SU-DHL-6 (cell line): Measurements from ENCODE around the gene ANKRD29.

ENCODE experiments used
- H2AFZ ChIP-seq: fragments of 200-600 bp; sonication (generic); 2 replicates; pipeline ENCODE4 v1.6.1; 2014; ENCODE audit warnings: low read depth, mild to moderate bottlenecking, moderate library complexity, mixed read lengths, antibody characterized with exemption, low read length; ENCODE audit not compliant: severe bottlenecking
- H3F3A ChIP-seq: fragments of 200-600 bp; shearing (Covaris generic); 2 replicates; pipeline ENCODE4 v1.6.0; 2016; ENCODE audit warnings: antibody characterized with exemption, mild to moderate bottlenecking; ENCODE audit not compliant: insufficient read depth
- H3K27ac ChIP-seq: fragments of 200-600 bp; sonication (generic); 2 replicates; pipeline ENCODE4 v1.5.1; 2016; ENCODE audit warnings: low read depth, mild to moderate bottlenecking, low read length, moderate library complexity, mixed read lengths
- H3K27me3 ChIP-seq: fragments of 200-600 bp; sonication (generic), shearing (Covaris generic); 2 replicates; pipeline ENCODE4 v1.6.0; 2014; ENCODE audit warnings: mild to moderate bottlenecking, low read length
- H3K36me3 ChIP-seq: fragments of 200-600 bp; sonication (generic); 2 replicates; pipeline ENCODE4 v1.6.1; 2014; ENCODE audit warnings: mild to moderate bottlenecking, low read length, mixed read lengths
- H3K4me2 ChIP-seq: fragments of 300-600, 200-600 bp; shearing (Covaris generic), sonication (generic); 2 replicates; pipeline ENCODE4 v1.6.0; 2014; ENCODE audit warnings: low read length, low read depth, mild to moderate bottlenecking; ENCODE audit not compliant: poor library complexity, severe bottlenecking
- H3K4me3 ChIP-seq: fragments of 200-600 bp; sonication (generic); 2 replicates; pipeline ENCODE4 v1.5.1; 2014; ENCODE audit warnings: antibody characterized with exemption, low read length, mild to moderate bottlenecking, mixed read lengths; ENCODE audit not compliant: insufficient read depth, poor library complexity, severe bottlenecking
- H3K79me2 ChIP-seq: fragments of 200-600 bp; sonication (generic); 2 replicates; pipeline ENCODE4 v1.6.1; 2014; ENCODE audit warnings: mild to moderate bottlenecking, low read length, moderate library complexity; ENCODE audit not compliant: insufficient read depth
- H3K9ac ChIP-seq: fragments of 200-600 bp; sonication (generic); 2 replicates; pipeline ENCODE4 v1.7.0; 2014; ENCODE audit warnings: mild to moderate bottlenecking, low read length
- H3K9me2 ChIP-seq: fragments of 200-600 bp; sonication (generic); replicated peaks from 2 replicates; pipeline ENCODE4 v1.6.1; 2014; ENCODE audit warnings: low read length; ENCODE audit not compliant: insufficient read depth
- H3K9me3 ChIP-seq: fragments of 200-600 bp; sonication (generic); 2 replicates; pipeline ENCODE4 v1.6.1; 2014; ENCODE audit warnings: low read length, mixed read lengths; ENCODE audit not compliant: insufficient read depth
- H4K20me1 ChIP-seq: fragments of 200-600 bp; sonication (generic); 2 replicates; pipeline ENCODE4 v1.6.1; 2014; ENCODE audit warnings: low read depth, mild to moderate bottlenecking, antibody characterized with exemption, low read length, moderate library complexity, mixed read lengths
- EZH2phosphoT487 ChIP-seq: fragments of 200-600 bp; sonication (generic), shearing (Covaris generic); conservative IDR thresholded peaks from 2 replicates; pipeline ENCODE4 v1.6.1; 2018; ENCODE audit warnings: mild to moderate bottlenecking, antibody characterized with exemption, low read length, moderate library complexity, mixed read lengths
- TF ChIP-seq, protein P1 (sequence below): fragments of 200-600 bp; sonication (generic); IDR thresholded peaks from one replicate; pipeline ENCODE4 v1.5.1; 2017; ENCODE audit warnings: antibody characterized with exemption, mild to moderate bottlenecking, low read length, moderate library complexity; ENCODE audit not compliant: insufficient read depth, poor library complexity, severe bottlenecking

ANKRD29 gene

DNA sequence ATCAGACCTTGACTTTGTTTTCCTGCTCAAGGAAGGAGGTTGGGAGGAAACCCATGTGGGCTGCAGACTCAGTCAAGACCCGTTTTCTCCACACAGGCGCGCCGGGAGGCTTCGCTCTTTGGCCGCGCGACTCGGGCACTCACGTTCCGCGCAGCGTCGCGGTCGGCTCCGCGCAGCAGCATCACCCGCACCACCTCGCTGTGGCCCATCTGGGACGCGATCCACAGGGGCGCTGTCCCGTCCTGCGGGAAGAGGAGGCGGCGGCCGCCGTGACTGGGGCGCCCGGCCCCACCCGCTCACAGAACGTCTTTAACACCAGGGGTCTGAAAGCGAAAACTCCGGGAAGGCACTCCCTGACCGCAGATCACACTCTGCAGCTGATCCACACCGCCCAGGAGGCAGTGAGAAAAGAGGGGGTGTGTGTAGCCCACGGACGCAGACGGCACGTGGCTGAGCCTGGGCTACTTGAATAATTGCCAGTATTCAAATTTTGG is 43.3 kb downstream of the ANKRD29 start:
- Histone ChIP-seq H4K20me1 (no peaks in the 10 kb centered on the region), H3K27me3 (no peaks in the 10 kb centered on the region), H3F3A (no peaks in the 10 kb centered on the region), H3K27ac (no peak overlapping the region), H3K9me3 (no peaks in the 10 kb centered on the region), H3K9ac (no peak overlapping the region), H3K4me3 (no peak overlapping the region), H3K79me2 (no peaks in the 10 kb centered on the region), H3K36me3 (no peaks in the 10 kb centered on the region), H2AFZ (no peak overlapping the region), H3K9me2 (no peaks in the 10 kb centered on the region), H3K4me2 (no peak overlapping the region)
- no peak for TF ChIP-seq EZH2phosphoT487
- TF ChIP-seq, protein P1, sequence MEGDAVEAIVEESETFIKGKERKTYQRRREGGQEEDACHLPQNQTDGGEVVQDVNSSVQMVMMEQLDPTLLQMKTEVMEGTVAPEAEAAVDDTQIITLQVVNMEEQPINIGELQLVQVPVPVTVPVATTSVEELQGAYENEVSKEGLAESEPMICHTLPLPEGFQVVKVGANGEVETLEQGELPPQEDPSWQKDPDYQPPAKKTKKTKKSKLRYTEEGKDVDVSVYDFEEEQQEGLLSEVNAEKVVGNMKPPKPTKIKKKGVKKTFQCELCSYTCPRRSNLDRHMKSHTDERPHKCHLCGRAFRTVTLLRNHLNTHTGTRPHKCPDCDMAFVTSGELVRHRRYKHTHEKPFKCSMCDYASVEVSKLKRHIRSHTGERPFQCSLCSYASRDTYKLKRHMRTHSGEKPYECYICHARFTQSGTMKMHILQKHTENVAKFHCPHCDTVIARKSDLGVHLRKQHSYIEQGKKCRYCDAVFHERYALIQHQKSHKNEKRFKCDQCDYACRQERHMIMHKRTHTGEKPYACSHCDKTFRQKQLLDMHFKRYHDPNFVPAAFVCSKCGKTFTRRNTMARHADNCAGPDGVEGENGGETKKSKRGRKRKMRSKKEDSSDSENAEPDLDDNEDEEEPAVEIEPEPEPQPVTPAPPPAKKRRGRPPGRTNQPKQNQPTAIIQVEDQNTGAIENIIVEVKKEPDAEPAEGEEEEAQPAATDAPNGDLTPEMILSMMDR, result no peak

DNA sequence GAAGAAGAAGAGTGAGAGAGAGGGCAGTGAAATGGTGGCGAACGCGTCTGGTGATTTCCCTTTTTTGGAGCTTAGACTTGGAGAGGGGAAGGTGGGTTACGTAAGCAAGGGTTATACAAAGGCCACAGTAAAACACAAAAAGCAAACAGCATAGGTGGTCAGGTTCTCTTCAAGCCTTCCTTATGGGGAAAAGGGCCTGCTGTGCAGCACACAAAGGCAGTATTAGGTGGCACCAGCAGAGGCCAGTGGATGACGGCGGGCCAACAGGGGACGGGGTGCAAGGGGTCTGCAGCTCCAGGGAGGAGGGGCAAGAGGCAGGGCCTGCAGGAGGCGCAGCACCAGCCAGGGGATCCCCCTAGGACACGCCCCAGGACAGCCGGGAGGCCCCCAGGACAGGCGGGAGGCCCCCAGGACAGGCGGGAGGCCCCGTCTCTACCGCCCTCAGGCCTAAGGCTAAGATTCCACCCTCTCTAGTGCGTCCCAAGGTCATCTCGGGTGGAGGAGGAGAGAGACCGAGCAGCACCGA is 43.8 kb downstream of the ANKRD29 start:
- Histone ChIP-seq H3K79me2 (no peaks in the 10 kb centered on the region), H3F3A (no peaks in the 10 kb centered on the region), H2AFZ (no peak overlapping the region), H3K9me2 (no peaks in the 10 kb centered on the region), H4K20me1 (no peaks in the 10 kb centered on the region), H3K9ac (no peak overlapping the region), H3K4me3 (no peak overlapping the region), H3K27me3 (no peaks in the 10 kb centered on the region), H3K36me3 (no peaks in the 10 kb centered on the region), H3K9me3 (no peaks in the 10 kb centered on the region), H3K27ac (no peak overlapping the region), H3K4me2 (no peak overlapping the region)
- TF ChIP-seq EZH2phosphoT487, result no peak
- TF ChIP-seq, protein P1, result no peak

DNA sequence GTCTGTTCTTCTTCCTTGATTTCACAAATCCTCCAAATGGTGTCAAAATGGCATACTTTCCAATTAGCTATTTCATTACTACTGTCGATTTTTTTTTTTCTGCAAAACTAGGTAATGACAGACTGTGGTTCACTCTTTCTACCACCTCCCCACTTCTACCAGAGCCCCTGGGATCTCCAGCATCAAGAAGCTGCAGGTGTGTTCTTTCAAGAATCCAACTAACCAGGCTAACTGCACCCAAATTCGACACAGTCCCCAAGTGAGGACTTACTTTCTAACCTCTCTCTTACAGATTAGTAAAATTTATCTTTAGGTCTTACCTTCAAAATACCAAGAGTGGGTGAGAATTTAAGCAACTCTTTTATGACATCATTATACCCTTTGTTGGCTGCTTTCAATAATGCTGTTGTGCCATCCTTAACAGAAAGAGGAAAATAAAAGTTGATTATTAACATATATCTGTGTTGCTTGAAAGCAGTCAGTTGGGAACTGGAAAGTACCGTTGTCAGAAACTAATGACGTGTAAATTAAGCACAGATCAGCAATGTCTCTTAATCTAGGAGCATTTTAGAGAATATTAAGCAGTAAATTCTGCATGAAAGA is 45.2 kb downstream of the ANKRD29 start:
- no peaks in the 10 kb centered on the region for H3K36me3 ChIP-seq
- H3K9ac ChIP-seq, result no peak overlapping the region
- no peak for TF ChIP-seq EZH2phosphoT487
- TF ChIP-seq, protein P1, result no peak
- no peaks in the 10 kb centered on the region for H3F3A ChIP-seq
- no peak overlapping the region for H3K4me3 ChIP-seq
- H3K4me2 ChIP-seq, result no peak overlapping the region
- H3K9me3 ChIP-seq, result no peaks in the 10 kb centered on the region
- no peak overlapping the region for H3K27ac ChIP-seq
- no peaks in the 10 kb centered on the region for H3K9me2 ChIP-seq
- H3K27me3 ChIP-seq, result no peaks in the 10 kb centered on the region
- H2AFZ ChIP-seq, result no peak overlapping the region
- no peaks in the 10 kb centered on the region for H4K20me1 ChIP-seq
- no peaks in the 10 kb centered on the region for H3K79me2 ChIP-seq
